Measurements from ENCODE around the gene DNAJC5.
"Not testable (repeated sequence)": the region's sequence is repeated elsewhere in the genome, so short reads cannot be mapped to it uniquely, and the experiment has no call there.

Gene DNAJC5

DNA sequence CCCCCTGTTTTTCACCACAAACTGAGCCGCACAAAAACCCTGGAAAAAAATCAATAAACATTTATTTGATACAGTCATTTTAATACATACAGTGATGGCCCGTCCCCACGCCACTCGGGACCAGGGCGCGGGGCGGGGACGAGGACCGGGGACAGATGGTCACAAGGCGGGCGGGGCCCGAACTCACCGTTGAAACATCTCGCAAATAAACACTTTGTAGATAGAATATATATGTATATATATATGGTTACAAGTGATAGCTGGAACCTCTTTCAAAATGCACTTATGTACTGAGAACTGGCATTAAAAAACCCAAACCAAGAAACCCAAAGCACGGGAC lies 61.7 kb downstream of the DNAJC5 start:
- no peak for DNase-seq (ENCODE audit: low read depth)

GRCh38 chr20:63957004-63957689 lies 62.2 kb downstream of the DNAJC5 start:
- DNase-seq (ENCODE audit: low read depth), result no peak

DNA sequence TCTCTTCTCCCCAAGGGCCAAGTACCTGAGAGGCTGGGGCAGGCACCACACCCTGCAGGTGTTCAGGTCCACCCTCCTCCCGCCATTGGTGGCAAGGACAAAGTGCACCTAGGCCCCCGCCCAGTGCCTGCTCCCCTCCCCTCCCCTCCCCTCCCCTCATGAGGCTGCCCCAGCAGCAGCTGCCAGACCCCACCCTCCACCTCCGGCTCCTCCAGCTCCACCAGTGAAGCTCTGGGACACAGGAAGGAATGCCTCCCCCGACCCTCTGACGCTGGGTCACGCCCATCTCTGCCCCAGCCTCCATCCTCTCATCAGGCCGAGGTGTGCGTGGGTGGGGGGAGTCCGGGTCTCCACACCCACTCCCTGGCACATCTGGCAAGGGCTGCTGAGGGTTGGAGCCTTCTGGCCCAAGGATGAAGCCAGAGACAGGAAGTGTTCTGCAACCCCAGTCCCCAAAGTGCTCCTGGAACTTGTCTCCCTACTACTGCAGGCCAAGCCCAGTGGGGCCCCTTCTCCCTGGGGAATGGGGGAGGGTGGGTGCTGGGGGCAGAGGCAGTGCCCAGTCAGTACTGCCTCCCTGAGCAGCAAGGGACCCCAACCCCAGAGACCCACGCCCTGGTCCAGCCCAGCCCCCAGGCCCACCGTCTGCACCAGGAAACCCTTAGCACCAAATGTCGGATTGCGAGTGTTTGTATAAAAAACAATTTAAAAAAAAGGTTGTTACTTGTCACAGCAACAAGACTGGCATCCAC lies 62.9 kb downstream of the DNAJC5 start:
- no peak for DNase-seq (ENCODE audit: low read depth)

DNA sequence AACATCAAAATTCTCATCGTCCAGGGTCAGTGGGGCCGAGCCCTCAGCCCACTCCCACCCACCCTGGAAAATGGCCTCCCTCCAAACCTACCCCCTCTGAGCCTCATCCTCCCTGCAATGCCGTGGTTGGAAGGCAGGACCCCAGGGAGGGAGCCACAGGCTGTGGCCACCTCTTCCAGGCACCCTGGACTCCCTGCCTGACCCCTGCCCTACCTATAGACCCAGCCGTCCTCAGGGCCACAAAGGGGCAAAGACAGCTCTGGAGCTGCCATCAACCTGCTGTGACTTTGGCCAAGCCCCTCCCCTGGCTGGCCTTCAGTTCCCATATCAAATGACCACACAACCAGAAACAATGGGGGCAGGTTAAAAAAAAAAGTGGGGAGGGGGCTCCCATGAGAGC lies 63.5 kb downstream of the DNAJC5 start:
- DNase-seq (ENCODE audit: low read depth), result no peak

GRCh38 chr20:63958964-63959698 lies 64.2 kb downstream of the DNAJC5 start:
- DNase-seq (ENCODE audit: low read depth), result no peak

DNA sequence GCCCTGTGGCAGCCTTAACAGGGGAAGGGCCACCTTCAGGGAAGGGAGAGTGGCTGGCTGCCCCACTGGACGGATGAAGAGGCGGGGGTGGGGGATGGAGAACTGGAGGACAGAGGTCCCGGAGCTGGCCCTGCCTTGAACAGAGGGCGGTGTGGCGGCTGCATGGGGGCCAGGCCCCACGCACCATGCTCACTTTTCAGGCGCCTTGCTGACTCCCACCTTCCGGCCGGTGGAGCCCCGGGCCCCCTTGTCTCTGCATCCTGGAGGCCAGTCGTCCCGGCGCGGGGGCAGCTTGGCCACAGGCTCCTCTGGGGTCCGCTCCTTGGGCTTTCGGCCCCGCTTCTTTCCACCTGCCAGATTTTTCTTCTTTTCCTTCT lies 64.8 kb downstream of the DNAJC5 start:
- DNase-seq (ENCODE audit: low read depth), result no peak

- not testable (repeated sequence) for DNase-seq (ENCODE audit: low read depth)
These were observed 66.0 kb downstream of the DNAJC5 start for GRCh38 chr20:63960654-63961621.

GRCh38 chr20:63961664-63962425 lies 66.9 kb downstream of the DNAJC5 start:
- DNase-seq (ENCODE audit: low read depth), result no peak

DNA sequence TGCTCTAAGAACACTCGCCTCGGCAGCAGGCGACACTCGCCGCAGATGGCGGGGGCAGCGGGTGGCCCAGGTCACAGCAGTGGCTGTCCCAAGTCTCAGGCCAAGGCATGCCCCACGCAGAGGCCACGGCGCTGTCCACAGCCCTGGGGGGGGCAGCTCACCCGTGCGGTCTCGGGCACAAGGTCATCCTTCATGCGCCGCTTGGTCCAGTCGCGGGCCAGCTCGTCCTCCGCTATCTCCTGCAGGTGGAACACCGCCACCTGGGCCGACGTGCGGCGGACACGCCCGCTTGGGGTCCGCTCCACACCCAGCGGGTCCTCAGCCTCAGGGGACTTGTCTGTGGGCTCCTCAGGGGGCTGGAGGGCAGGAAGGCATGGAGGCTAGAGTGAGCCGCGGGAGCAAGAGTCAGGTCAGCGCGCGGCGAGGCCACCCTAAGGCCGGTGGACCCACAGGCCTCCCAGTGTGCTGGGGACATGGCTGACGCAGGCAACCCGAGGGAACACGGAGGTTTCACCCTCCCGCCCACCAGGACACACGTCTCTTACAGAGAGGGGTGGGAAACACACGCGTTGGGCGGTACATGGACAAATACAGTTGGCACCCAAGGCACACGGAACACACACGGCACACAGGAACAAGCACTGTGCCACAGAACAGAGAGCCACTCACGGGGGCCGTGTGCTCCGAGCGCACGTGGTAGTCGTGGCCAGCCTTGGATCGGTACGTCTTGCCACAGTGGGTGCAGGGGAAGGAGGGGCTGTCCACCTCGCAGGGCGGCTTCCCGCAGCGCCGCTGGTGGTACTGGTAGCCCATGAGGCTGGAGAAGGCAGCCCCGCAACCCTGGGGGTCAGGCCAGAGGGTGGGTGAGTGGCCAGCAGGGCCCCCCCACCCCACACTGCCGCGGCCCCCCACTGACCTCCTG lies 67.8 kb downstream of the DNAJC5 start:
- DNase-seq (ENCODE audit: low read depth), result no peak

DNA sequence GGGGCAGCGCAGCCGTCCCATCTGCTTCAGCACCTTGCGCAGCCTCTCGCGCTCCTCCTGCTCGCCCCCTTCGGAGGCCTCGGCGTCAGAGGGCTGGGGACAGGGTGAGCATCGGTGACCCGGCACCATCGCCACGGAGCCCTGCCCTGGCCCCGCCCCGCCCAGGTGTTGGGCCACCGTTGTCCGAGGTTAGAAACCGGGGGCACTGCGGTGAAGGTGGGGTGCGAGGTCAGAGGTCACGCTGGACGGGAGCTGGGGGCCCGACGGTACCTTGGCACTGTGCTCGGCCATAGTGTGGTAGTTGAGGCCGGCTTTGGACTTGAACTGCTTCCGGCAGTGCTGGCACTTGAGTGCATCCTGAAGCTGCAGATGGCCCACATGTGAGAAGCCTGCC lies 68.4 kb downstream of the DNAJC5 start:
- no peak for DNase-seq (ENCODE audit: low read depth)

DNA sequence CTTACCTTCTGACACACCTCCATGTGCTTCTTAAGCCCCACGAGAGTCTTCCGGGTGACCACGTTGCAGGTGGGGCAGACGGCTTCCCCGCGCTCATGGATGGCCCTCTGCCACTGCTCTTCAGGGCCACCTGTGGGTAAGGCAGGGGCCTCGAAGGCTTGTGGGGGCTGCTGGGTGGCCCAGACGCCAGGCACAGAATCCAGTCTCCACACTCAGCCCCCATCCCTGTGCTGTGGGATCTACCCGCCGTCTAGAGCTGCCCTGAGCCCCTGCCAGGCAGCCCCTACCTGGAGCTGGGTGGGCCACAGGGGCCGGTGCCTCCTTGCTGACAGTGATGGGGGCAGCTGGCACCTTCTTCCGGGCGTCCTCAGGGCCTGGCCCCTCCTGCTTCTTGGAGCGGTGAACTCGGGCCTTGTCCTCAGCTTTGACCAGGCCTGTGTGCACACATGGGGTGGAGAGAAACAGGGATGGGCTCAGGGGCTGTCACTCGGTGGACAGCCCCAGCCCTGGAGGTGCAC lies 68.9 kb downstream of the DNAJC5 start:
- no peak for DNase-seq (ENCODE audit: low read depth)

DNA sequence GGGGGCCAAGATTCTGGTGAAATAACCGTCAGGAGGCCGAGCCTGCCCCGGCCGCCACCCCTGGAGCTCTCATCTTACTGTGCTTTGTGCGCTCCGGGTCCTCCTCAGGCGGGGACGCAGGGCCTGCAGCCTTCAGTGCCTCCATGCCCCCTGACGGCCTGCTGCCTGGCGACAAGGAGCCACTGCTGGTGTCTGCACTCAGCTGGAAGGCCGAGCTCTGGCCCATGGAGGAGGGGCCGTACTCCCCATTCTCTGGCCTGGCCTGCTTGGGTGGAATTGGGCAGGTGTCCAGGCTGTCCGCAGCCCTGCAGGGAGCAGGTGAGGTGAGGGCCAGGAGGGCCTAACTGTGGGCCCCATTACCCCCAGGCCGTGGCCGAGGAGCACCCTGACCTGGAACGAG lies 69.5 kb downstream of the DNAJC5 start:
- no peak for DNase-seq (ENCODE audit: low read depth)

GRCh38 chr20:63966172-63966943 lies 71.4 kb downstream of the DNAJC5 start:
- DNase-seq (ENCODE audit: low read depth), result no peak

- DNase-seq (ENCODE audit: low read depth), result no peak
These were observed 72.0 kb downstream of the DNAJC5 start for GRCh38 chr20:63966944-63967322.

GRCh38 chr20:63967330-63968135 lies 72.6 kb downstream of the DNAJC5 start:
- DNase-seq (ENCODE audit: low read depth), result no peak

GRCh38 chr20:63968136-63968927 lies 73.4 kb downstream of the DNAJC5 start:
- DNase-seq (ENCODE audit: low read depth), result no peak

GRCh38 chr20:63968928-63969760 lies 74.2 kb downstream of the DNAJC5 start:
- DNase-seq (ENCODE audit: low read depth), result no peak
